H54 (cell line): ENCODE data around the gene ADGRG3.

Source experiments
- DNase-seq: peaks from one replicate; pipeline ENCODE4 v3.0.0; 2011; ENCODE audit warnings: low spot score, mixed read lengths; ENCODE audit not compliant: insufficient read length
- FAIRE-seq: peaks from 3 replicates; lab custom pipeline; 2011; peaks lifted over from hg19 to GRCh38; lab: Jason Lieb, UNC
- POLR2A ChIP-seq: IDR thresholded peaks from 2 replicates; pipeline ENCODE4 v1.6.1; 2011; ENCODE audit warnings: low read depth, mild to moderate bottlenecking, low read length

Gene ADGRG3

DNA sequence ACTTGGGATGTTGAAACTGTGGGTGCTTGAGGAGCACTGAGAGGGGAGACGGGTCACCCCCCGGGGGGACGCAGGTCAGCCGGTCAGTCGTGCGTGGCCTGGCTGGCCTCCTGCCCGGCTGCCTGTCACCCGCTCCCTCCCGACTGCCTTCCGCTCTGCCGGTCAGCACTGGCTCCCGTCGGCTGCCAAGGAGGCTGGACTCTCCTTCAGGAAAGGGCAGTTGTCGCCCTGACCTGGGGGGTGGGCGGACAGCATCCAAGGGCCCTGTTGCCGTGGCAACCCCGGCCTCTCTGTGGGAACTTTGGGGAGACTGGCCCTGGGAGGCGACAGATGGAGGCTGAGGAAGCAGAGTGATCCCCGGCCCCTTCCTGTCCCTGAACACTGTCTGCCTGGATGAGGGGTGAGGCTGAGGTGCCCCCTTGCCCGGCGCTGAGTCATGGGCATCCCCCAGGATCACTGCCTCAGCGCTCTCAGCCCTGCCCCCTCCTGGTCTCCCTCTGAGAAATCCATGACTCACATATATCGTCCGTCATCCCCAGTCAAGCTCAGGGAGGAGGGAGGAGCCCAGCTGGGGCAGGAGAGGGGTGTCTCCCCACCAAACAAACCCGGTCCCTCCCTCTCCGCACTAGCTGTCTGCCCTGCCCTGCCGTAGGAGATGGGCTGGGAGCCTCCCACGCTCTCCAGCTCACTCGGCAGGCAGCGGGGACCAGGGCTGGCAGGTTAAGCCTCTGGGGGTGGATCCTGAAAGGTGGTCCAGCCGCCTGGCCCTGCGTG, 39.9 kb upstream of the ADGRG3 start, which contains the start of gene ADGRG1:
ADGRG1 (plus strand) TSS at position 623 of the 774 bp plus-strand sequence. CDS start 21,658 bp downstream, outside the sequence.
- peak; percentile 72 for TF ChIP-seq POLR2A
- DNase-seq (peak; percentile 92), FAIRE-seq (peak; percentile 50)

DNA sequence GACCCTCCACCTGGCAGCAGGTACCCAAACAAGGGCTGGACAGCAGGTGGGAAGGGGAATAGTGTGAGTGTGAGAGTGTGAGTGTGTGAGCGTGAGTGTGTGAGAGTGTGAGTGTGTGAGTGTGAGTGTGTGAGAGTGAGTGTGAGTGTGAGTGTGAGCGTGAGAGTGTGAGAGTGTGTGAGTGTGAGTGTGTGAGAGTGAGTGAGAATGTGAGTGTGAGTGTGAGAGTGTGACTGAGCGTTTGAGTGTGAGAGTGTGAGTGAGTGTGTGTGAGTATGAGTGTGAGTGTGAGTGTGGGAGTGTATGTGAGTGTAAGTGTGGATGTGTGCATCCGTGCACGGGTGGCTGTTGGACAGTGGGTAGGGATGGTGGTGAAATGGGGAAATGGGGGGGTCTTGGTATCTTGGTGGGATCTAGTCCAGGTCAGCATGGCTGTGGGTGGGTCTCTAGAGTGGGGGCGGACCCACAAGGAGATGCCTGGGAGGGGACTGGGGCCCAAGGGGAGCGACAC, 39.3 kb upstream of the ADGRG3 start:
- TF ChIP-seq POLR2A, result no peak
- no peak for FAIRE-seq

DNA sequence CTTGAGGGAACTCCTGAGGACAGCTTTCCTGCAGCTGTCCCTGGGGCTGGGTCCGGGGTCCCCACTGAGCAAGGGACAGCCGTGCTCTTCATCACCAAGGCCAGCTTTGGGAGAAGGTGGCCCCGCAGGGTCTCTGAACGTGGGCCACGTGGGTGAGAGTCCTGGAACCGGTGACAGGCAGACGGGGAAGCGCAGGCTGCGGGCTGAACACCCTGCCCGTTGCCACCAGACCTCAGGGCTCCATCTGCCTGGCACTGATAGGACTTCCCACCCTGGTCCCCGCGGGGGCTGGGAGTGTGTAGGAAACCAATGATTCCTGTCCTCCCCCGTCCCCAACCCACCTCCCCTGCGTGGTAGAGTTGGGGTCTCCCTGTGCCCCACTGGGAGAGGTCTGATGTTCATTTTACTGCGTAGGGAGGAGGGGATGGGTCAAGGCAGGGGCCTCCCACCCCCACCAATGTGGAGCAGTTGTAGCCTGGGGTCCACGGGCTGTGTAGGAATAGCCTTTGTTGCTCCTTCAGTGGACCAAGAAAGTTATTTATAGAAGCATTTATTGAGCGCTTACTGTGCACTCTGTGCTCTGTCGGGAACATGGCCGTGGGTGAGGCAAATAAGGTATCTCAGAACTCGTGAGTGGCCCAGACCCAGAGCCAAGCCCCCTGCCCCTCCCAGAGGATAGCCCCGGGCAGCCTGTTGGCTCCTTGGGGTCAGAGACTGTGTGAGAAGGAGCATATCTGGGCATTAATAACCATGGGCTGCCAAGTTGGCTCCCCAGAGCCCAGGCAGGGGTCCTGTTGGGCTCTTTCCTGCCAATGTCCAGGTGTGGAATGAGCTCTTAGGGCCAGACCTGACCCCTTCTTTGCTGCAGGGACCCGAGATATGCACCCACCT, 38.3 kb upstream of the ADGRG3 start:
- FAIRE-seq, result no peak
- DNase-seq, result no peak
- no peak for TF ChIP-seq POLR2A

More for the DNA sequence above, 39.3 kb upstream of the ADGRG3 start:
- no peak for DNase-seq

DNA sequence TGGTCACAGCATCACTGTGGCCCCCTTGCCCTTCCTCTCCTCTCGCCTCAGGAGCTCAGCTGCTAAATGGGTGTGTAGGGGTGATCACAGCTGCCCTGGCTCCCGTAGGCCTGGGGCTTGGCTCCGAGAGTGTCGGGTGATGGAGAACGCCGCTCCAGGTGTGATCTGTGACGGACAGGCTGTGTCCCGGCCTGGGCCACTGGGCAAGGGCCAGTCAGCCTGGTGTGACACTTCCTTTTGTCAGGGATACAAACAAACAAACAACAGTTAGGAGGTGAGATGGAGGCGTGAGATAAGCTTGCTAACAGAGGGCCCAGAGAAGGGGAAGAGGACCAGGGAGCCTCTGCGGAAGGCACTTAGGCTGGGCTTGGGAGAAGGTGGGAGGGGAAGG, 37.7 kb upstream of the ADGRG3 start:
- FAIRE-seq, result no peak
- no peak for TF ChIP-seq POLR2A
- no peak for DNase-seq

DNA sequence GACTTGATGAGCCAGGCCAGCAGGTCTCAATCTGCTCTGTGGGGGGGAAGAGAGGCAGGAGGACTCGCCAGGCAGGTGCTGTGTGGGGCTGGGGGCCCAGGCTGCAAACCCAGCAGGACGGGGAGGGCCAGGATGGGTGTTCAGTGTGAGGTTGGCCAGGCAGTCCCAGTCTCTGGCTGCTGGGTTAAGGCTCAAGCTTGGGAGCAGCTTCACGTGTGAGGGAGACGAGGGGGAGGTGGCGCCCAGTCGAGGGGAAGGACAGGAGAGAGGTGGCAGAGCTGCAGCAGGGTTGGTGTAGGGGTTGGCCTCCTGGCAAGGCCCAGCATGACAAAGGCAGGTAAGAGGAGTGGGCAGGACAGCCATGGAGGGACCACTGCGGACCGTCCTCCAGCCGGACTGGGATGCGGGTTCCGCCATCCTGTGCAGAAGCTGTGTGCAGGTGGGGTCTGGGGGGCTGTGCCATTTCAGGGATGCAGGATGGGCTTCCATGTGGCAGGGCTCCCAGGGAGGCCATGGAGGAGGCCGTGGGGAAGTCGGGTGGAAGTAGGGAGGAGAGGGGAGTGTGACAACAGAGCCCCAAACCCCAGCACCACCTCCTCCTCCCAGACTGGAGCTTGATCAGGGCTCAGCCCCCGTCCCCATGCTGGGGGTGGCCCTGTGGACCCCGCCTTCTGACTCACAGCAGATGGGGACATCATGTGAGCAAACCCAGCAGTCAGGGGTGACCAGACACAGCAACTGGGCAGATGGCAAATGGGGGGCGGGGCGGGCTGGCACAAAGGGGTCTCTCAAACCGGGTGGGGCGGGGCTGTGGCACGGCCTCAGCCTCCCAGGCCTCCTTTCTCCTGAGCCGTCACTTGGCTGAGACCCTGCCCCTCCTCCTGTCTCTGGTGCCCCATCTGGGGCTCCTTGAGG, 36.9 kb upstream of the ADGRG3 start:
- FAIRE-seq, result no peak
- DNase-seq, result no peak
- no peak for TF ChIP-seq POLR2A

DNA sequence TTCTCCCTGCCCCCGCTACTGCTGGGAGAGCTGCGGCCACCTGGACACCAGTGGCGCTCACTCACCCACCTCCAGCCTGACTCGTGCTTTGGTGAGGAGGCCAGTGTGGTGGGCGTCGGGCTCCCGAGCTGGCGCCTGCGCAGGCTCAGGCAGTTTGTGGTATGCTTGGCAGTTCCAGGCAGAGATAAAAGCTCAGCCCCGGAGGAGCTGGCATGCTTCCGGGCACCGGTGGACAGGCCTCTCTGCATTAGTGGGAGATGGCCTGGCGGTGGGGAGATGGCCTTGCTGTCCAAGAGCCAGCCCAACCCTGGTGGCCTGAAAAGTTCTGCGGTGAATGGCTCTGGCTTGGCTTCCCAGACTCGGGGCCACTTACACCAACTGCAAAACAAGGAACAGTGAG, 35.5 kb upstream of the ADGRG3 start:
- no peak for TF ChIP-seq POLR2A
- FAIRE-seq, result no peak
- DNase-seq, result no peak

DNA sequence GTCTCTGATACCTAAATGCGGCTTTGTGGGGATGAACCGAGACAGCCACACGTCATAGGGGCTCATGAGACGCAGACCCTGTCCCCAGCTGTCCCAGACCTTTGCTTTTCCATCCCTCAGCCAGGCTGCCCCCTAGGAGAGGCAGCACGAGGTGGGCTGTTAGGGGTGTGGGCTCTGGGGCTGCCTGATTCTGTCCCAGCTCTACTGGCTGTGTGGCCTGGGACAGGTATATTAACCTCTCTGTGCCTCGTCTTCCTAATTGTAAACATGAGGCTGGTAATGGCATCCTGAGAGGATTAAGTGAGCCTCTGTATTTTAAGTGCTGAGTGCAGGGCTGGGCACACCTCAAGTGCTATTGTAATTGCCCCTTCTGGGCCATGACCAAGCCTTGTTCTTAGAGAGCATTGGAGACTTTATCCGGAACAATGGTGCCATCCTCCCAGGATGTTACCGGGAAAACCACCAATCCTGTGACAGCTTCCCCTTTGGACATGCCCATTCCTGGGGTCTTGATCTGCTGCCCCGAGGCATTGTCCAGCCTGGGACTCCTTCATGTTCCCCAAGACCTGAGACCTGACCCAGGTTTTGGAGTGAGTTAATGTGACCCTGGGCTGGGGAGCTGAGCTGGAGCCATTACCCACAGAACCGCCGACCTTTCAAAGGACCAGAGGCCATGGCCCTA, 34.6 kb upstream of the ADGRG3 start:
- no peak for DNase-seq
- no peak for FAIRE-seq
- no peak for TF ChIP-seq POLR2A

DNA sequence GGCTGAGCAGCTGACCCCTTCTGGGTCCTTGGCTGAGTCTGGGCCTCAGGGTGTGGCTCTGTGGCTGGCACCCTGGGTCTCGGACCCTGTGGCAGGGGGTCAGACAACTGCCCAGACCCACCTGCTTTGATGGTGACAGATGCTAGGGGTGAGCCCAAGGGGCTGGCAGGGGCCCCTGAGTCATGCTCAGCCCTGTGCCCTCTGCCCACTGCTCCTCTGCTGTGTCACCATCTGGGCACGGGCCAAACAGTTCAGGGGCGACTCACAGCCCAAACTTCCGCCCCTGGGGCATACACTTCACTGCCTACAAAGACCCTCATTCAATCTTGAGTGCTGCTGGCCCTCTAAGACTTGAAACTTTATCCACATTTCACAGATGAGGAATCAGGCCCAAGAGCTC, 33.9 kb upstream of the ADGRG3 start:
- FAIRE-seq, result no peak
- TF ChIP-seq POLR2A, result no peak
- DNase-seq, result peak; percentile 71

DNA sequence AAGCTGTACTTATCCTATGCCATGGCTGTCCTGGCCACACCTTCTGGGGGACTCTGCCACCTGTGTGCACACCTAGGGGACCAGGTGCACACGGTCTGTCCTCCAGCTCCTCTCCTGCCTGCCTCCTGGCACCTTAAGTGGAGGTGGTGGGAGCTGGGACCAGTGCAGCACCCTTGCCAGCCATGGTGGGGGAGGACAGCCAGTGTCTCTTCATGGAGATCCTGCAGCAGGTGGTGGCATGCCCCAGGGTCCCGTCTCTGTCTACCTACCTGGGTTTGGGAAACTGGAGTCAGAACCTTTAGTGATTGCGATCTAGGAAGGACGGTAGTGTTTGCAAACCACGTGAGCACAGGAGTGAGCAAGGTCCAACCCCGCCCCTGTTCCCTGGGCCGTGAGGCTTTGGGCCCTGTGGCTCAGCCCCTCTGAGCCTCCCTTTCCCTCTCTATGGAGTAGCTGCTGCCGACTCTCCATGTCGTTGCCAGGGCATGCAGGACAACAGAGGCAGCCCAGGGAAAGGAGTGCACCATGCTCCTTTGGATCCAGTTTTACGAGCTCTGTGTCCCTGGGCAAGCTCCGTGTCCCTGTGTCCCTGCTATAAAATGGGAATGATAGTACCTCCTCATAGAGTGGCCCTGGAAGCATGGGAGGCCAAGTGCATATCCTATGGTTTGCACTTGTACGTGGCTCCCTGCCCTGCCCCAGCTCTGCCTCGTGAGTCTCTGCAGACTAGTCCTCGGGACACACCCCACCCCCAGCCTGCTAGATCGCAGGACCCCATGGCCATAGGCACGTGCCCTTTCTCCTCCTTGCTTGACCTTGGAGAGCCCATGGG, 32.6 kb upstream of the ADGRG3 start:
- no peak for TF ChIP-seq POLR2A
- FAIRE-seq (no peak), DNase-seq (no peak)

DNA sequence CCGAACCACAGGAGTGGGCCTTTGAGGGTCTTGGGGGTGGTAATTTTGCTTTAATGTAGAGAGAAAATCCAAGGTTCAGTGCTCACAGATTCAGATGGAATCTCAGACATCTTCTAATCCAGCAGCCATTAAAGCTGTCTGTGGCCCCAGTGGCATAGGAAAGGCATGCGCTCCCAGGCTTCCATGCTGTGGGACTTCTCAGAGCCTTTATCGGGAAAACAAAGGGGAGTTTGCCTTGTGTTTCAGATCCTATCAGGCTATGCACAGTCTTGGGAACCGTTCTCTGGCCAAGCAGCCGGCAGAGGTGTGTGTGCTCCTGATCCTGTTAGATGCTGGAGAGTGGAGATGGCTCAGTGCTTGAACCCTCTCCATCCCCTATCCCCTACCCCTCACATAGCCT, 31.9 kb upstream of the ADGRG3 start:
- FAIRE-seq (no peak), DNase-seq (no peak)
- TF ChIP-seq POLR2A, result no peak

DNA sequence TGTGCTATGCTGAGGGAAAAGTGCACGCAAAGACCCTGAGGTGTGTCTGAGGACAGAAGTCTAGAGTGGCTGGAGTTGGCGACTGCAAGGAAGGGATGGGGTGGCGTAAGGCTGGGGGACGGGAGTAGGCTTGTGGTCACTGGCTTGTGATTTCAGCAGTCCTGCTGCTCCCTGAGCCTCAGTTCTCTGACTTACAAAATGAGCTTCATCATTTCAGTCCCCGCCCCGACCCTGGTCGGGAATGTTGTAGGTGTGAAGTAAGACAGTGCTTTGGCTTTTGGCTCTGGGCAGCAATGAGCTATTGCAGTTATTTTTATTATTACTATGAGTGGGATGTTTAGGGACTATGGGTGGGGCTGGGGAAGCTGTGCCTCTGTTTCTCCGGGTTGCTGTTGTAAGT, 31.1 kb upstream of the ADGRG3 start:
- FAIRE-seq (no peak), DNase-seq (no peak)
- no peak for TF ChIP-seq POLR2A

DNA sequence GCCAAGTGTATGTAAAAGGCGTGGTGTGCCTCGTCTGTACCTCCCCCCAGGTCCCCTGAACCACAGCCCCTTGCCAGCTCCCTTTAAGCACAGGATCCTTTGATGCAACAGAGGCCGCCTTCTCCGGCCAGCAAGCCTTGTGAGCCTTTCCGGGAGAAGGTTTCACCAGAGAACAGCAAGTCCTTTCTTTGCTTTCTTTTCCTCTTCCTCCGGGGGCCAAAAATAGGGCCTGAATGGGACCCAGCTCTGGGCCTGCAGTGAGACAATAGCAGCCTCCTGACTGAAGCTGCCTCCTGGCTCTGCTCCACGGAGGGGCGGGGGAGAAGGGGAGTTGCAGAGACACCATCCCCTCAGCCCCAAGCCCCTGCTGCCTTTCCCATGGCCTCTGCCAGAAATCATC, 30.7 kb upstream of the ADGRG3 start:
- no peak for DNase-seq
- no peak for TF ChIP-seq POLR2A
- FAIRE-seq, result no peak
